Measurements from ENCODE around the gene KAZN. TPM values are rescaled to one million over a fixed set of nuclear protein-coding genes. Genes with fewer than 3 reads are reported as not detected.

The KAZN gene
- total and polyA plus RNA-seq, 2 of the 8 experiments (the other 6 are each of a cell fraction or from before 2014, with no cell fraction given): 3.7 to 11.8 TPM

DNA sequence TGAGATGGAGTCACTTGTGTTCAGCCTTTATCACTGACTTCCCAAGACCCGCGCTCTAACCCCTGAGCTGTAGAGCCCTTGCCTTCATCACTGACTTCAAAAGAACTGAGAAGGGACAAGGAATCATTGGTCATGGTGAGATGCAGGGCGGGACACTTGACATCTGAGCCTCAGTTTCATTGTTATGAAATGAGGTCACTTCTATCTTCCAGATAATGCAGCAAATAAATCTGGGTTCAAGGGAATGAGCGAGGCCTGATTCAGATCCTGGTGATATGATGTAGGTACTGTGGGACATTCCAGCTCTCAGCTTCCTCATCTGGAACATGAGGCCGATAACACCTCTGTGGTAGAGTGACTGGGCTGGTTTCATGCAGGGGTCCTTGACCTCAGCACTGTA lies 13.8 kb downstream of the KAZN start (continued):
- TF ChIP-seq CHD7 (IDR thresholded peaks at IDR 0.05; ENCODE audit: insufficient replicate concordance, low read length) (no peak), MAFK (IDR thresholded peaks at IDR 0.05; ENCODE audit: low read depth, low read length) (no peak), CHD2 (IDR thresholded peaks at IDR 0.05; ENCODE audit: low read length) (no peak)
